ENCODE results near the gene FHIT.
A peak's percentile ranks its signal among the peaks of the same experiment; 100 is the strongest.

The FHIT gene

DNA sequence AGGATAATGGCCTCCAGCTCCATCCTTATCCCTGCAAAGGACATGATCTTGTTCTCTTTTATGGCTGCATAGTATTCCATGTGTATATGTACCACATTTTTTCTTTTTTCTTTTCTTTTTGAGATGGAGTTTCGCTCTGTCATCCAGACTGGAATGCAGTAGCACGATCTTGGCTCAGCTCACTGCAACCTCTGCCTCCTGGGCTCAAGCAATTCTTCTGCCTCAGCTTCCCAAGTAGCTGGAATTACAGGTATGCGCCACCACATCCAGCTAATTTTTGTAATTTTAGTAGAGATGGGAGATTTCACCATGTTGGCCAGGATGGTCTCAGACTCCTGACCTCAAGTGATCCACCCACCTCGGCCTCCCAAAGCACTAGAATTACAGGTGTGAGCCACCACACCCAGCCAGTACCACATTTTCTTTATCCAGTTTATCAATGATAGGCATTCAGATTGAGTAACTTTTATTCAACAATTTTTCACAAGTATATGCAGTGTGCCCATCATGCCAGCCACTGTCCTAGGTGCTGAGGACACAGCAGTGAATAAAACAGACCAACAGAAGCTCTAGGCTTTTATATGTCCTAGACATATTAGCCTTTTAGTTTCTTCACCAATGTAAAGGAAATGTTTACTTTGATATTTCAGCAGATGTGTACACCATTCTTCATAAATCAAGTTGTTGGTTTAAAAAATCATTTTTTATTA is 815.2 kb downstream of the FHIT start:
- DNase-seq: no peak

DNA sequence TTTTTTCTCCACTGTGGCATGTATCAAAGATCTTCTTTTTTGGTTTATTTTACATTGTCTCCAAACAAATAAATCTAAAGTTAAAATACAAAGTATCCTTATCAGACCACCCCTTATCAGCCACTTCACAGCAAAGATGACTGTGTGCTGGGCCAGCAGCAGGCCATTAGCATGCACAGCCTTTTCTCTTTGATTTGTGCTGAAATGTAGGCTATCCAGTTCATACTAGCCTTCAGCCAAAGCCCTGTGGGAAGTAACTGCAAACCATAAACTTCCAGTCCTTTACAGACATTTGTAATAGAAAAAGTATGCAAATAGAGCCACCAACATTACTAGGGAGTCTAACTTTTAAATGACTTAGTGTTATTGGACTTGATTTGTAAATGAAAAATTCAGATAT is 816.3 kb downstream of the FHIT start:
- DNase-seq: no peak

- DNase-seq: no peak
Measured at GRCh38 chr3:60434323-60434722, 816.9 kb downstream of the FHIT start.

DNA sequence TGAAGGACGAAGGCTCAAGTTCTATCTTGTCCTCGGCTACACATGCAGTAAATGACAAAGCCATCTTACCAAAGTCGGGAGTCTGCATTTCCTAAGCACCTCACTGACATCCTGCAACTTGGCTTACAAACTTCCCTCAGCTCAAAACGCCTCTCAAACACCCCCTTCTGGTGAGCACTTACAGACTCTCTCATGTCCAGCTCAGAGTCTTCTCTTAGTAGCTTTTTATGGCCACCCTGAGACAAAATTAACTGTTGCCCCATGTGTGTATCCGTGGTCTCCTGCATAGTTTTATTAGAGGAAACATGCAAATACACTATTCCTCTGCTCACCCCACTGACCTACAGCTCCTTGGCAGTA is 819.7 kb downstream of the FHIT start:
- no peak for DNase-seq

- peak in 1 of 3 experiments; percentile 27 for DNase-seq
Measured at GRCh38 chr3:60430205-60430604, 821.0 kb downstream of the FHIT start.

- no peak for DNase-seq
Measured at GRCh38 chr3:60427109-60427508, 824.1 kb downstream of the FHIT start.

DNA sequence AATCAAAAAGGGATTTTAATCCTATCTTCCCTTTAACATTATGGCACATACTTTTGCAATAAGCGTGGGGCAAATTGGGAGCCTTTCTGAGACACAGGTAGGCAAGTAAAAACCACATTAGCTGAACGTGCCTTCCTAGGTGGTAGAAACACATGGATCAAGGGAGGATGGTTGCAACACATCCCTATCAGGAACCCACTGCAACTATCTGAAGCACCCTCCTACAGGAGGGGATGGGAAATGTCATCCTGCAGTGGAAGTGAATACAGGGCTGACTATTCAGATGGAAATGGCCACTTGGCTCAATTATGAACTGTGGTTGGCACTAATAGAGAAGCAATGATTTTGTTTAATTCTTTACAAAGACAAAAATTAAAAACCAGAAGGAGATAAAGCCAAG is 826.3 kb downstream of the FHIT start:
- no peak for DNase-seq

DNA sequence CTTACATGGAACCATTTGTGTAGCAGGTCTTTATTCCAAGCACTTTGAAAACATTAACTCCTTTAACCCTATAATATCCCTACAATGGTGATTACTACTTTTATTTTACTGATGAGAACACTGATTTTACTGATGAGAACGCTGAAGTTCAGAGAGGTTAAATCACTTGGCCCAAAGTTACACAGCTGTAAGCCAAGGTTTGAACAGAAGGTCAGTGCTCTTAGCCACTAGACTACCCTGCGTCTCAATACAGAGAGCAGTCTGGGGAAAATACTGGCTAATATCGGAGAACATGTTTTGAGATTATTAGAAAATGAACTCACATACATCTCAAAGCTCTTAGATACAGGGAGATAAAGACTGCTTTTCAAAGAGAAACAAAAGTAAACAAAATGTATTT is 827.2 kb downstream of the FHIT start:
- DNase-seq: peak in 1 of 3 experiments; percentile 18

DNA sequence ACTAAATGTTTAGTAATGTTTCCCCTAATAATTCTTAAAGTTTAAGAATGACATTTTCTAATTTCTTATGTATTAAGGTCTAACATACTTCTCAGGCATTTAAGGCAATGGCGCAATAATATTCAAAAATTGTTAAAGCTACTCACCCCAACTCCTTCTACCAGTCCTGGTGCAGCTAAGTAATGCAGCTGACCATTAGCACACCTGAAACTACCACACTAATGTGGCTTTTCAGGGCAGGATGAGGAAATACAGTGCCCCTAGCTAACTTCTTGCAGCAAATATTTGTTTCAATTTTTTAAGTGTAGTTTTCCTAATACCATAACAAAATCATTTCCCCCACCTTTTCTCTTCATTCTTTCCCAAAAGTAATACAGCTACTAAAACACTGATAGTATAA is 827.7 kb downstream of the FHIT start:
- DNase-seq: peak in 1 of 3 experiments; percentile 15

DNA sequence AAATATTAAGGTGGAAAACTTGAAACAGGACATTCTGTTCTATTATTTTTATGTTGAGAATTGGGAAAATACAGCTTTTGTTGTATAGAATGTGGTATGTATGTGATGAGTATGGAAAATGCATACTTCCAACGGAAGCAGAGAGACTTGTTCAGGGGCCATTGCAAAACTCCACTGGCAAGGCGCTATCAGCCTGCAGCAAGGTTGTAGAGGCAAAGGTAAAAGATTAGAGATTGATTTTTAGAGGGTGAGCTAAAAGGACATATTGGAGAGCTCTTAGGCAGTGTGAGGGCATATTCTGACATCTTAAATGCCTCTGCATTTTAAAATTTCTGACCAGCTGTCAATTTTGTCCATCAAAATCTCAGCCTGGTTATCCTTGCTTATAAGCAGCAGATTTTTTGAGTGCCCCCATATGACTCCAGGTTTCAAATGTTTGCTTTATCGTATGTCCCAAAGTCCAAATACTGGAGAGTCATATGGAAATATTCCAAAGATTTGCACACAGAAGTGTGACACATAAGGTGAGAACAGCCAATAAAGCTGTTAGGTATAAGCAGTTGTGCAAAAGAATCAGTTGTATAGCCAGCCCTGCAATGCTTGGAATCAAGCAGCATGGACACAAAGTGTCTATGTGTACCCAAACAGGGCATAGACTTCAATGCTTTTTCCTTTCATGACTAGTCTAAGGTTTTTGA is 829.4 kb downstream of the FHIT start:
- no peak for DNase-seq

- DNase-seq: peak in 2 of 3 experiments; percentile 51 to 87
Measured at GRCh38 chr3:60417576-60417975, 833.7 kb downstream of the FHIT start.

DNA sequence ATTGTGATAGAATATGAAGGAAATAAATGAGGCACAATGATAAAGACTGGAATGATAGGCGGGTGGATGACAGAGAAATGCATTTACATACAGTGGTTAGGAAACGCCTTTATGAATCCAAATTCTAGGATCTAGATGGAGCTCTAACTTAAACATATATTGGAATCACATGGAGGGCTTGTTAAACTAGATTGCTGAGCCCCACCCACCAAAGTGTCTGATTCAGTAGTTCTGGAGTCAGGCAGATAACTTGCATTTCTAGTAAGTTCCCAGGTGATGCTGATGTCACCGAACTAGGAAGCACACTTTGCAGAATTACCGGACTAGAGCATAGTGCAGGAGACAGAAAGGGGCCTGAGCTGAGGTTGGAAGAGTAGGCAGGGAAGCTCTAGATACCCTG is 837.2 kb downstream of the FHIT start:
- no peak for DNase-seq

GRCh38 chr3:60413551-60413950 is 837.7 kb downstream of the FHIT start:
- no peak for DNase-seq

- DNase-seq: no peak
Measured at GRCh38 chr3:60403866-60404265, 847.4 kb downstream of the FHIT start.

- DNase-seq: no peak
Measured at GRCh38 chr3:60402931-60403330, 848.3 kb downstream of the FHIT start.

GRCh38 chr3:60399861-60400845 is 851.1 kb downstream of the FHIT start:
- DNase-seq: peak in 2 of 3 experiments; percentile 15 to 53

DNA sequence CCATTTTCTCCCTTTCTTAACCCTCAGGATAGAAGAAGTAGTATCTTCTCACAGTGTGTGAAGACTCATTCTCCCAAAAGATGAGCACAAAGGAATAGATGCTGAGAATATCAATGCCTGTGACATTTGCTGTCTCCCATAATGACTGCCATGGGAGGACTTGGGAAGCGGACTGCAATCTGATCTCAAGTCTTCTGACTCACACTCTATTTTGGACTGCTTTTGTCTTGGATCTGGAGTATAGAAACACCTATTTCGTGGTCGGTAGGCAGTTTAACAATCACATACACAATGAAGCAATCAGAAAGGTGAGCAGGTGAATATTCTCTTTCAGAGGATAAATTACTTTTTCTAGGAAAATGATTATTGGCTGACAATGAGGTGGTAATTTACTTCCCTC is 852.0 kb downstream of the FHIT start:
- peak in 2 of 3 experiments; percentile 27 to 69 for DNase-seq

DNA sequence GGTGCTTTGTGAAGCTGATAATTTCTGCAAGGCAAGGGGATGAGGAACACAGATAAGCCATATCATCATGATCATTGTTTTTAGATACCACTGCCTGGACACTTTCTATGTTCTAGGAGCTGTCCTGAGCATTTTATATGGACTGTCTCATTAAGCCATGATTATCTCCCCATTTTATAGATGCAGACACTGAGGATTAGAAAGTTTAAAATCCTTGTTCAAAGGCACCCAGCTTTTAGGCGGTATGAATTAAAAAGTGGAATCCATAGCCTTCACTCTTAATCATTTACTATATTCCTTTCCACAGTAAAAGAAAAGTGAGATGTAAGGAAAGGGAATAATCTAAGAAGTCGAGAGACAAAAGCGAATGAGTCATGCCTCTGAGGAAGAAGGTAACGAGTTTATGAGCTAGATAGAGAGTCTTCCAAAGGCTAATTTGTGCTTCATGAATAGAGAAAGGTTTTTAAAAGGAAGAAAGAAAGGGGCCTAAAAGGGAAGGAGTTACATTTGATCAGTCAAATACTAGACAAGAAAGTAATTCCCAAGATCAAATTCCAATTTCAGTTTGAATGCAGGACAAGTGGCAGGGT is 856.0 kb downstream of the FHIT start:
- DNase-seq: no peak

DNA sequence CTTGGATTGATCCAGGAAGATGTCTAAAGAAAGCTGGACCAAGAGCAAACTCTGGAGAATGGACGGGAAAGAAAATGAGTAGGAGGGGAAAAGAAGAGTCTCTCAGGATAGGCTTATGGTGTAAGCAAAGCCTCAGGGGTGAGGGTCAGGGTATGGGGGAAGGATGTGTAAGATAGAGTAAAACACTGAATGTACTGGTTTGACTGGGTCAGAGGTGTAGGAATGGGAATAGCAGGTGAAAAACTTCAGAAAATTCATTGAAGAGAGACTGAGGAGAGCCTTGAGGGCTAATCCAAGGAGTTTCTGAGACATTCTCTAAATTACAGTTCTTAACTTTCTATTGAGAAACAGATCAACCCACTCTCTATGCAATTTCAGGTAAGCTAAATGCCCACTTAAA is 857.3 kb downstream of the FHIT start:
- no peak for DNase-seq

GRCh38 chr3:60392501-60392900 is 858.8 kb downstream of the FHIT start:
- no peak for DNase-seq

DNA sequence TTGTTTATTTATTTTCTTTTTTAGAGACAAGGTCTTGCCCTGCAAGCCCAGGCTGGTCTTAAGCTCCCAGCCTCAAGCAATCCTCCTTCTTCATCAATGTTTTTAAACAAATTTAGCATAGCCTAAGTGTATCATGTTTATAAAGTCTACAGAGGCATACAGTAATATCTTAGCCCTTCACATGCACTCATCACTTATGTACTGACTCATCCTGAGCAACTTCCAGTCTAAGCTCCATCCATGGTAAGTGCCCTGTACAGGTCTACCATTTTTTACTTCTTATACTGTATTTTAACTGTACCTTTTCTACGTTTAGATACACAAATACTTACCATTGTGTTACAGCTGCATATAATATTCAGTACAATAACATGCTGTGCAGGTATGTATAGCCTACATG is 860.0 kb downstream of the FHIT start:
- no peak for DNase-seq

DNA sequence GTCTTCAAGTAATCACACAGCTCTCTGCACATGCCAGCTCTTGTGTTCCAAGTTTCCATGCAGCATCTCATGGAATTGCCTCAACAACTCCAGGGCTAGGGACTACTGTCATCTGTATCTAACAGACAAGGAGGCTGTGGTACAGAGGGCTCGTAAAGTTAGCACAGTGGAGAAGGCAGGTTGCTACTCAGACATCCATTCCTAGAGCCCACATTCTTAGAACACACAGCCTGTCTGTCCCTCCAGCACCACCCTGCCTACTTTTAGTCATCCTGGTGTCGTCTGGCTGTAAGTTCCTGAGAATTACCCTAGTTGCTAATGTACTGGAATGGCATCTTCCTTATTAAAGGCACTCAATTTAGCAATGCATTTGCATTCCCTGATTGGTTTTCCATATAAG is 862.5 kb downstream of the FHIT start:
- peak in 2 of 3 experiments; percentile 9 to 29 for DNase-seq

GRCh38 chr3:60386306-60386705 is 864.9 kb downstream of the FHIT start:
- no peak for DNase-seq
